GM12864 (cell line): ENCODE data around the gene FRA10AC1.
A peak's percentile ranks its signal among the peaks of the same experiment; 100 is the strongest.

Experiments
- DNase-seq: peaks from one replicate; pipeline ENCODE4 v3.0.0-alpha.2; 2011; ENCODE audit warnings: low read depth
- H3K4me3 ChIP-seq: 2 replicates; pipeline ENCODE4 v1.5.1; 2011; ENCODE audit warnings: mild to moderate bottlenecking, low read depth, low read length, control low read depth
- CTCF ChIP-seq: IDR thresholded peaks from 2 replicates; pipeline ENCODE4 v1.5.1; 2011; ENCODE audit warnings: low read depth, mild to moderate bottlenecking, moderate library complexity, low read length, control low read depth, inconsistent platforms; ENCODE audit errors: missing control alignments

FRA10AC1 gene

GRCh38 chr10:93742633-93743349, 40.4 kb upstream of the FRA10AC1 start:
- DNase-seq, result peak; percentile 48

GRCh38 chr10:93741367-93741766, 39.0 kb upstream of the FRA10AC1 start:
- no peak overlapping the region for H3K4me3 ChIP-seq
- DNase-seq, result no peak
- no peak for TF ChIP-seq CTCF

More at GRCh38 chr10:93742633-93743349, 40.4 kb upstream of the FRA10AC1 start:
- no peak overlapping the region; the same call in 1 of the 2 replicates for H3K4me3 ChIP-seq
- TF ChIP-seq CTCF, result no peak

GRCh38 chr10:93726024-93726423, 23.6 kb upstream of the FRA10AC1 start:
- DNase-seq, result no peak
- H3K4me3 ChIP-seq, result no peak overlapping the region
- TF ChIP-seq CTCF, result no peak

GRCh38 chr10:93723153-93723552, 20.8 kb upstream of the FRA10AC1 start:
- no peak overlapping the region for H3K4me3 ChIP-seq
- no peak for DNase-seq
- no peak for TF ChIP-seq CTCF

- H3K4me3 ChIP-seq, result no peak overlapping the region
- no peak for DNase-seq
- TF ChIP-seq CTCF, result no peak
Measured at GRCh38 chr10:93722550-93722949, 20.2 kb upstream of the FRA10AC1 start.

GRCh38 chr10:93719901-93720300, 17.5 kb upstream of the FRA10AC1 start:
- TF ChIP-seq CTCF, result no peak
- DNase-seq, result no peak
- H3K4me3 ChIP-seq, result no peak overlapping the region
